Activated CD4-positive, alpha-beta T cell treated with anti-CD3 and anti-CD28 coated beads, Interleukin-2, amount 50 U/mL, for 48 hours (primary cell): ENCODE results near the gene TUBB1.

Experiments
- DNase-seq, 2 experiments: peaks; one replicate each; pipeline ENCODE4 v3.0.0-alpha.2; 2020

Gene TUBB1

GRCh38 chr20:58990651-58991445, 28.4 kb upstream of the TUBB1 start:
- DNase-seq: no peak

GRCh38 chr20:58991715-58992114, 27.5 kb upstream of the TUBB1 start:
- no peak for DNase-seq

GRCh38 chr20:58992911-58993310, 26.3 kb upstream of the TUBB1 start:
- no peak for DNase-seq

- no peak for DNase-seq
Observed at GRCh38 chr20:58993332-58994248, 25.6 kb upstream of the TUBB1 start.

GRCh38 chr20:58994390-58995159, 24.7 kb upstream of the TUBB1 start:
- DNase-seq: no peak

- DNase-seq: no peak
Observed at GRCh38 chr20:58995461-58996225, 23.6 kb upstream of the TUBB1 start.

- no peak for DNase-seq
Observed at GRCh38 chr20:58996226-58996611, 23.0 kb upstream of the TUBB1 start.

GRCh38 chr20:58997141-58997770, 22.0 kb upstream of the TUBB1 start:
- DNase-seq: no peak

- no peak for DNase-seq
Observed at GRCh38 chr20:58998656-58999055, 20.6 kb upstream of the TUBB1 start.

GRCh38 chr20:59000326-59000725, 18.9 kb upstream of the TUBB1 start:
- no peak for DNase-seq

- DNase-seq: no peak
Observed at GRCh38 chr20:59001068-59001448, 18.2 kb upstream of the TUBB1 start.

- no peak for DNase-seq
Observed at GRCh38 chr20:59001449-59002171, 17.6 kb upstream of the TUBB1 start.

GRCh38 chr20:59002388-59002787, 16.8 kb upstream of the TUBB1 start:
- DNase-seq: no peak

- no peak for DNase-seq
Observed at GRCh38 chr20:59002874-59003399, 16.3 kb upstream of the TUBB1 start.

GRCh38 chr20:59003836-59004492, 15.3 kb upstream of the TUBB1 start:
- DNase-seq: no peak

- DNase-seq: peak; percentile 58 to 64
Observed at GRCh38 chr20:59004493-59004762, 14.8 kb upstream of the TUBB1 start.

- DNase-seq: no peak
Observed at GRCh38 chr20:59004763-59005522, 14.3 kb upstream of the TUBB1 start.

- no peak for DNase-seq
Observed at GRCh38 chr20:59005523-59006166, 13.6 kb upstream of the TUBB1 start.

GRCh38 chr20:59006167-59006863, 12.9 kb upstream of the TUBB1 start:
- no peak for DNase-seq
